ENCODE measurements around the gene CDRT15. TPM values are rescaled to one million over a fixed set of nuclear protein-coding genes. Genes with fewer than 3 reads are reported as not detected.

Gene CDRT15
- total RNA-seq, 1 experiment from 2014 or later = not detected

GRCh38 chr17:14203388-14203787 lies 33.3 kb downstream of the CDRT15 start:
- DNase-seq (peak; percentile 26), ATAC-seq (no peak)
- Histone ChIP-seq H3K79me2 (ENCODE audit: low read length) (no peaks in the 10 kb centered on the region), H3K4me3 (ENCODE audit: low read length) (no peak overlapping the region), H4K20me1 (ENCODE audit: low read length) (peaks cover 10% of the 10 kb centered on the region; the same call in 1 of the 2 replicates), H3K9me3 (ENCODE audit: low read length) (no peaks in the 10 kb centered on the region), H3K9ac (ENCODE audit: low read length) (no peak overlapping the region), H3K27me3 (ENCODE audit: low read length) (no peaks in the 10 kb centered on the region), H3K4me1 (ENCODE audit: insufficient read depth, low read length) (peaks cover 16% of the 10 kb centered on the region), H3K9me2 (replicated peaks; ENCODE audit: low read length) (no peaks in the 10 kb centered on the region), H3K4me2 (ENCODE audit: low read length) (no peak overlapping the region), H2AFZ (ENCODE audit: low read length) (no peak overlapping the region), H3F3A (ENCODE audit: low read length, unreplicated experiment) (no peaks in the 10 kb centered on the region), H3K36me3 (ENCODE audit: low read depth, low read length) (peaks cover 17% of the 10 kb centered on the region), H3K27ac (ENCODE audit: low read length) (no peak overlapping the region)
- no TSS peak for BruUV-seq (replicated peaks)
- ChIA-PET POLR2A (ENCODE audit: unreplicated experiment) (no interaction called here), CTCF (no interaction called here)
- TF ChIP-seq EZH2 (IDR thresholded peaks at IDR 0.05; ENCODE audit: low read length, unreplicated experiment) (no peak), EZH2phosphoT487 (IDR thresholded peaks at IDR 0.05; ENCODE audit: borderline replicate concordance, low read length) (no peak)
- TF ChIP-seq, protein P1, sequence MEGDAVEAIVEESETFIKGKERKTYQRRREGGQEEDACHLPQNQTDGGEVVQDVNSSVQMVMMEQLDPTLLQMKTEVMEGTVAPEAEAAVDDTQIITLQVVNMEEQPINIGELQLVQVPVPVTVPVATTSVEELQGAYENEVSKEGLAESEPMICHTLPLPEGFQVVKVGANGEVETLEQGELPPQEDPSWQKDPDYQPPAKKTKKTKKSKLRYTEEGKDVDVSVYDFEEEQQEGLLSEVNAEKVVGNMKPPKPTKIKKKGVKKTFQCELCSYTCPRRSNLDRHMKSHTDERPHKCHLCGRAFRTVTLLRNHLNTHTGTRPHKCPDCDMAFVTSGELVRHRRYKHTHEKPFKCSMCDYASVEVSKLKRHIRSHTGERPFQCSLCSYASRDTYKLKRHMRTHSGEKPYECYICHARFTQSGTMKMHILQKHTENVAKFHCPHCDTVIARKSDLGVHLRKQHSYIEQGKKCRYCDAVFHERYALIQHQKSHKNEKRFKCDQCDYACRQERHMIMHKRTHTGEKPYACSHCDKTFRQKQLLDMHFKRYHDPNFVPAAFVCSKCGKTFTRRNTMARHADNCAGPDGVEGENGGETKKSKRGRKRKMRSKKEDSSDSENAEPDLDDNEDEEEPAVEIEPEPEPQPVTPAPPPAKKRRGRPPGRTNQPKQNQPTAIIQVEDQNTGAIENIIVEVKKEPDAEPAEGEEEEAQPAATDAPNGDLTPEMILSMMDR (conservative IDR thresholded peaks at IDR 0.05; ENCODE audit: low read depth, low read length) = peak; percentile 52
- intact Hi-C loops (cut with micrococcal nuclease) = loop anchor here (10.0 kb wide), 1 partner anchor 139 kb away; the partner anchor contains the start of gene COX10

DNA sequence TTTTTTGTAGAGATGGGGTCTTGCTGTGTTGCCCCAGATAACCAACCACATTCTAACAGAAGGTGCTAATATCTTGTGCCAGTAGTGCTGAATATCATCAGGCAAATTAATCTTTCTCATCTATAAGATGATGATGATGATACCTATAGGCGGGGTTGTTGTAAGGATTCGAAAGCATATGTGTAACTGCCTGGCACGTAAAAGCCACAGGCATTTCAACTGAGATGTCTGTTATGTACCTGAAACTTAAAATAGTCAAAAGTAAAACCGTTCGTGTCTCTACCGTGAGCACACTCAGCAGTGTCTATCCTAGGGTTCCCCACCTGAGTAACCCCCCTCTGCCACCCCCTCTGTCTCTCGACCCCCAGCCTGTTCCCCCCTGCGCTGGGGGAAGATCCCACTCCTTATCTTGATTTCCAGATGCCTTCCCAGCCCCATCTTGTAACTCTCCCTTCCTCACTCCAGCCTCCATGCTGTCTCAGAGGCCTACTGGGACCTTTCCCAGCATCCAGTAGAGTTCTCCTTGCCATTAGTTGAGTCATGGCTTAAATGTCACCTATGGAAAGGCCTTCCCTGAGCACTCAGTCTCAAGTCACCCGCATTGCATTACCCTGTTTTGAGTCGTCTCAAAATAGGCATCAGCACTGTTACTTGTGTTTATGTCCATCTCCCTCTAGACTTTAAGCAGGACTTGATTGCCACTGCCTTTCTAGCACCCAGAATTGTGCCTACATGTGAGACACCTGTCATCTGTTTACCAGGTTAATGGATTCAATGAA lies 34.1 kb downstream of the CDRT15 start:
- TF ChIP-seq, protein P1 (conservative IDR thresholded peaks at IDR 0.05; ENCODE audit: low read depth, low read length) = no peak
- TF ChIP-seq EZH2 (IDR thresholded peaks at IDR 0.05; ENCODE audit: low read length, unreplicated experiment) = no peak
- no peak for TF ChIP-seq EZH2phosphoT487 (IDR thresholded peaks at IDR 0.05; ENCODE audit: borderline replicate concordance, low read length)
- no peak for DNase-seq
- BruUV-seq (replicated peaks) = no TSS peak

DNA sequence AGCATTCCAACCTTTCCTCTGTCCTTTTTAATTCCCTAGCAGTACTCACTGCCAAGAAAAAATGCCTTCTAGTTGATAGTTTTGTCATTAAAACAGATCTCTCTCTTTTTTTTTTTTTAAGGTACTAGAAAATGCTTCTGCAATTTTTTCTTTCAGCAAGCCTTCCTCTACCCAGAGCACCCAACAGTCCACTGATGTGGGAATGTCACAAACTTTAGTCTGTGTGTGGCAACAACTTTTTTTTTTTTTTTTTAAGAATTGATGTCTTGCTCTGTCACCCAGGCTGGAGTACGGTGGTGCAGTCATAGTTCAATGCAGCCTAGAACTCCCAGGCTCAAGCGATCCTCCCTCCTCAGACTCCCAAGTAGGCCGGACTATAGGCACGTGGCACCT lies 34.7 kb downstream of the CDRT15 start:
- TF ChIP-seq EZH2 (IDR thresholded peaks at IDR 0.05; ENCODE audit: low read length, unreplicated experiment) (no peak), EZH2phosphoT487 (IDR thresholded peaks at IDR 0.05; ENCODE audit: borderline replicate concordance, low read length) (no peak)
- TF ChIP-seq, protein P1 (conservative IDR thresholded peaks at IDR 0.05; ENCODE audit: low read depth, low read length) = no peak
- Histone ChIP-seq H3K79me2 (ENCODE audit: low read length) (no peaks in the 10 kb centered on the region), H3K9me2 (replicated peaks; ENCODE audit: low read length) (no peaks in the 10 kb centered on the region), H3K9me3 (ENCODE audit: low read length) (no peaks in the 10 kb centered on the region), H3K36me3 (ENCODE audit: low read depth, low read length) (peaks cover 4% of the 10 kb centered on the region), H3F3A (ENCODE audit: low read length, unreplicated experiment) (no peaks in the 10 kb centered on the region), H3K27me3 (ENCODE audit: low read length) (no peaks in the 10 kb centered on the region), H3K27ac (ENCODE audit: low read length) (no peak overlapping the region), H3K4me3 (ENCODE audit: low read length) (no peak overlapping the region), H3K4me2 (ENCODE audit: low read length) (no peak overlapping the region), H3K4me1 (ENCODE audit: insufficient read depth, low read length) (peaks cover 16% of the 10 kb centered on the region), H4K20me1 (ENCODE audit: low read length) (peaks cover 10% of the 10 kb centered on the region; the same call in 1 of the 2 replicates), H3K9ac (ENCODE audit: low read length) (no peak overlapping the region), H2AFZ (ENCODE audit: low read length) (no peak overlapping the region)
- intact Hi-C loops (cut with micrococcal nuclease) = loop anchor here (10.0 kb wide), 1 partner anchor 137 kb away; the partner anchor contains the start of gene COX10
- ChIA-PET CTCF (no interaction called here), POLR2A (ENCODE audit: unreplicated experiment) (no interaction called here)
- no peak for ATAC-seq
- DNase-seq = no peak
- BruUV-seq (replicated peaks) = no TSS peak

More for the DNA sequence above, 34.1 kb downstream of the CDRT15 start:
- Histone ChIP-seq H3K4me3 (ENCODE audit: low read length) (no peak overlapping the region), H3K9me3 (ENCODE audit: low read length) (no peaks in the 10 kb centered on the region), H3K9me2 (replicated peaks; ENCODE audit: low read length) (no peaks in the 10 kb centered on the region), H3F3A (ENCODE audit: low read length, unreplicated experiment) (no peaks in the 10 kb centered on the region), H2AFZ (ENCODE audit: low read length) (no peak overlapping the region), H3K27ac (ENCODE audit: low read length) (no peak overlapping the region), H3K36me3 (ENCODE audit: low read depth, low read length) (peaks cover 10% of the 10 kb centered on the region), H3K4me1 (ENCODE audit: insufficient read depth, low read length) (peaks cover 16% of the 10 kb centered on the region), H3K27me3 (ENCODE audit: low read length) (no peaks in the 10 kb centered on the region), H4K20me1 (ENCODE audit: low read length) (peaks cover 10% of the 10 kb centered on the region; the same call in 1 of the 2 replicates), H3K9ac (ENCODE audit: low read length) (no peak overlapping the region), H3K4me2 (ENCODE audit: low read length) (no peak overlapping the region), H3K79me2 (ENCODE audit: low read length) (no peaks in the 10 kb centered on the region)
- no peak for ATAC-seq
- CTCF ChIA-PET = no interaction called here
- intact Hi-C loops (cut with micrococcal nuclease) = loop anchor here (10.0 kb wide), 1 partner anchor 138 kb away; the partner anchor contains the start of gene COX10
- POLR2A ChIA-PET (ENCODE audit: unreplicated experiment) = no interaction called here
